H9 (cell line): Measurements from ENCODE around the gene ANKRD53. TPM values are rescaled to one million over a fixed set of nuclear protein-coding genes. Genes with fewer than 3 reads are reported as not detected.

ENCODE experiments used
- DNase-seq: peaks from one replicate; pipeline ENCODE4 v3.0.0-alpha.2; 2017
- H2AFZ ChIP-seq: one replicate; pipeline ENCODE4 v1.6.1; 2013; ENCODE audit warnings: mild to moderate bottlenecking, low read length, control low read depth, moderate library complexity
- H2AK5ac ChIP-seq: 2 replicates; pipeline ENCODE4 v1.6.1; 2013; ENCODE audit warnings: low read length, control low read depth, mixed read lengths; ENCODE audit not compliant: insufficient read length
- H2BK120ac ChIP-seq: one replicate; pipeline ENCODE4 v1.6.1; 2013; ENCODE audit warnings: low read depth, mild to moderate bottlenecking, low read length, control low read depth, inconsistent platforms; ENCODE audit not compliant: poor library complexity, severe bottlenecking
- H2BK12ac ChIP-seq: 2 replicates; pipeline ENCODE4 v1.6.1; 2013; ENCODE audit warnings: low read length, control low read depth, mixed read lengths, low read depth; ENCODE audit not compliant: insufficient read length
- H2BK15ac ChIP-seq: 2 replicates; pipeline ENCODE4 v1.6.1; 2013; ENCODE audit warnings: low read depth, low read length, control low read depth
- H2BK20ac ChIP-seq: one replicate; pipeline ENCODE4 v1.6.1; 2013; ENCODE audit warnings: low read depth, mild to moderate bottlenecking, low read length, control low read depth, inconsistent platforms; ENCODE audit not compliant: poor library complexity, severe bottlenecking
- H2BK5ac ChIP-seq: 2 replicates; pipeline ENCODE4 v1.6.1; 2013; ENCODE audit warnings: low read length, control low read depth, mixed read lengths; ENCODE audit not compliant: insufficient read length
- H3K14ac ChIP-seq: 2 replicates; pipeline ENCODE4 v1.6.1; 2013; ENCODE audit warnings: low read length, control low read depth; ENCODE audit not compliant: insufficient read depth
- H3K18ac ChIP-seq: 2 replicates; pipeline ENCODE4 v1.6.1; 2013; ENCODE audit warnings: low read depth, mild to moderate bottlenecking, mixed read lengths, low read length, control low read depth; ENCODE audit not compliant: insufficient read length
- H3K23ac ChIP-seq: 2 replicates; pipeline ENCODE4 v1.6.1; 2013; ENCODE audit warnings: low read length, control low read depth, mixed read lengths, low read depth; ENCODE audit not compliant: insufficient read length
- H3K23me2 ChIP-seq: 2 replicates; pipeline ENCODE4 v1.6.1; 2013; ENCODE audit warnings: low read depth, mild to moderate bottlenecking, mixed read lengths, low read length, control low read depth; ENCODE audit not compliant: insufficient read length, poor library complexity, severe bottlenecking
- H3K27ac ChIP-seq: 2 replicates; pipeline ENCODE4 v1.5.1; 2013; ENCODE audit warnings: low read length, control low read depth, mixed read lengths, low read depth; ENCODE audit not compliant: insufficient read length
- H3K27me3 ChIP-seq: 2 replicates; pipeline ENCODE4 v1.6.1; 2013; ENCODE audit warnings: low read length, control low read depth, inconsistent platforms; ENCODE audit not compliant: insufficient read depth
- H3K4ac ChIP-seq: 2 replicates; pipeline ENCODE4 v1.6.1; 2013; ENCODE audit warnings: low read depth, mild to moderate bottlenecking, control low read depth, inconsistent platforms, low read length, moderate library complexity
- H3K4me1 ChIP-seq: 2 replicates; pipeline ENCODE4 v1.6.1; 2013; ENCODE audit warnings: low read length, control low read depth, inconsistent platforms; ENCODE audit not compliant: insufficient read depth
- H3K4me2 ChIP-seq: 2 replicates; pipeline ENCODE4 v1.6.1; 2013; ENCODE audit warnings: low read length, control low read depth, mixed read lengths; ENCODE audit not compliant: insufficient read length, insufficient read depth
- H3K56ac ChIP-seq: 2 replicates; pipeline ENCODE4 v1.6.1; 2013; ENCODE audit warnings: low read depth, mild to moderate bottlenecking, mixed read lengths, low read length, control low read depth; ENCODE audit not compliant: insufficient read length
- H3K79me1 ChIP-seq: 2 replicates; pipeline ENCODE4 v1.6.1; 2013; ENCODE audit warnings: low read depth, mild to moderate bottlenecking, moderate library complexity, low read length, control low read depth, inconsistent platforms; ENCODE audit not compliant: insufficient read depth, poor library complexity, severe bottlenecking
- H3K79me2 ChIP-seq: 2 replicates; pipeline ENCODE4 v1.6.1; 2013; ENCODE audit warnings: low read length, control low read depth, inconsistent platforms; ENCODE audit not compliant: insufficient read depth
- H3K9ac ChIP-seq: 2 replicates; pipeline ENCODE4 v1.6.1; 2013; ENCODE audit warnings: low read length, control low read depth, mixed read lengths; ENCODE audit not compliant: insufficient read length; ENCODE audit errors: extremely low read depth
- H3K9me3 ChIP-seq: one replicate; pipeline ENCODE4 v1.6.1; 2013; ENCODE audit warnings: low read depth, low read length, inconsistent platforms; ENCODE audit not compliant: control insufficient read depth
- H3T11ph ChIP-seq: one replicate; pipeline ENCODE4 v1.6.1; 2013; ENCODE audit warnings: mild to moderate bottlenecking, low read length, control low read depth, inconsistent platforms
- H4K20me1 ChIP-seq: one replicate; pipeline ENCODE4 v1.6.1; 2013; ENCODE audit not compliant: control insufficient read depth, insufficient read length, insufficient read depth
- H4K5ac ChIP-seq: 2 replicates; pipeline ENCODE4 v1.6.1; 2013; ENCODE audit warnings: low read depth, mild to moderate bottlenecking, mixed read lengths, low read length, control low read depth; ENCODE audit not compliant: insufficient read length
- H4K8ac ChIP-seq: replicated peaks from 2 replicates; pipeline ENCODE4 v1.6.1; 2013; ENCODE audit warnings: low read length, control low read depth, mixed read lengths, low read depth; ENCODE audit not compliant: insufficient read length
- H4K91ac ChIP-seq: 2 replicates; pipeline ENCODE4 v1.6.1; 2013; ENCODE audit warnings: low read depth, mild to moderate bottlenecking, moderate library complexity, mixed read lengths, low read length, control low read depth; ENCODE audit not compliant: insufficient read length
- H3K27ac Mint-ChIP-seq, 3 experiments: 2 replicates in 2 of 3; 3 replicates in 1 of 3; pipeline ENCODE4 v1.8.0; 2020 to 2021; ENCODE audit warnings: mixed read lengths in 3 of 3, mild to moderate bottlenecking in 1 of 3, moderate library complexity in 1 of 3
- H3K27me3 Mint-ChIP-seq: 2 replicates; pipeline ENCODE4 v1.8.0; 2021; ENCODE audit warnings: low read depth, mild to moderate bottlenecking, moderate library complexity, mixed read lengths
- H3K36me3 Mint-ChIP-seq, 3 experiments: 2 replicates in 2 of 3; 3 replicates in 1 of 3; pipeline ENCODE4 v1.8.0; 2020 to 2021; ENCODE audit warnings: low read depth in 3 of 3, mixed read lengths in 3 of 3; ENCODE audit not compliant: insufficient read depth in 1 of 3
- H3K4me1 Mint-ChIP-seq, 2 experiments: 2 replicates each; pipeline ENCODE4 v1.8.0; 2020; ENCODE audit warnings: mixed read lengths in 2 of 2
- H3K4me3 Mint-ChIP-seq, 2 experiments: 2 replicates in 1 of 2; 3 replicates in 1 of 2; pipeline ENCODE4 v1.8.0; 2020 to 2021; ENCODE audit warnings: mild to moderate bottlenecking in 2 of 2, mixed read lengths in 2 of 2, moderate library complexity in 1 of 2
- H3K9me3 Mint-ChIP-seq, 2 experiments: 2 replicates in 1 of 2; 3 replicates in 1 of 2; pipeline ENCODE4 v1.8.0; 2020; ENCODE audit warnings: mild to moderate bottlenecking in 2 of 2, mixed read lengths in 2 of 2, moderate library complexity in 1 of 2
- WGBS: extraction: QIAGEN DNeasy Blood & Tissue Kit; methylation state at CpG from one replicate; pipeline ENCODE4 v1.1.7; 2013; ENCODE audit warnings: missing lambda C conversion rate, low lambda C conversion rate, mixed read lengths; ENCODE audit not compliant: insufficient read length; ENCODE audit errors: extremely low coverage; 5-methylcytosine and 5-hydroxymethylcytosine counted together
- total RNA-seq: library from RNA; stranded (reverse); gene quantifications from 2 replicates; pipeline ENCODE4 v1.2.1, GENCODE V29; 2021
- TF ChIP-seq, protein P1 (sequence below): fragments of 200-600 bp; sonication (generic); conservative IDR thresholded peaks from 3 replicates; pipeline ENCODE4 v1.8.0; 2021; ENCODE audit warnings: antibody characterized with exemption, mild to moderate bottlenecking

The ANKRD53 gene
- total RNA-seq, 1 experiment from 2014 or later, result 0.28 TPM

GRCh38 chr2:70987386-70987785 is 9.0 kb downstream of the ANKRD53 start:
- H2AFZ ChIP-seq, result no peak overlapping the region
- H3K9me3 Mint-ChIP-seq, result no peaks in the 10 kb centered on the region
- H2AK5ac ChIP-seq, result no peak overlapping the region
- no peak overlapping the region for H2BK15ac ChIP-seq
- no peak overlapping the region for H4K5ac ChIP-seq
- no peak overlapping the region for H2BK5ac ChIP-seq
- no peak overlapping the region for H3T11ph ChIP-seq
- WGBS, result no CpG with 5 or more reads among the region's 1 CpG
- TF ChIP-seq, protein P1, sequence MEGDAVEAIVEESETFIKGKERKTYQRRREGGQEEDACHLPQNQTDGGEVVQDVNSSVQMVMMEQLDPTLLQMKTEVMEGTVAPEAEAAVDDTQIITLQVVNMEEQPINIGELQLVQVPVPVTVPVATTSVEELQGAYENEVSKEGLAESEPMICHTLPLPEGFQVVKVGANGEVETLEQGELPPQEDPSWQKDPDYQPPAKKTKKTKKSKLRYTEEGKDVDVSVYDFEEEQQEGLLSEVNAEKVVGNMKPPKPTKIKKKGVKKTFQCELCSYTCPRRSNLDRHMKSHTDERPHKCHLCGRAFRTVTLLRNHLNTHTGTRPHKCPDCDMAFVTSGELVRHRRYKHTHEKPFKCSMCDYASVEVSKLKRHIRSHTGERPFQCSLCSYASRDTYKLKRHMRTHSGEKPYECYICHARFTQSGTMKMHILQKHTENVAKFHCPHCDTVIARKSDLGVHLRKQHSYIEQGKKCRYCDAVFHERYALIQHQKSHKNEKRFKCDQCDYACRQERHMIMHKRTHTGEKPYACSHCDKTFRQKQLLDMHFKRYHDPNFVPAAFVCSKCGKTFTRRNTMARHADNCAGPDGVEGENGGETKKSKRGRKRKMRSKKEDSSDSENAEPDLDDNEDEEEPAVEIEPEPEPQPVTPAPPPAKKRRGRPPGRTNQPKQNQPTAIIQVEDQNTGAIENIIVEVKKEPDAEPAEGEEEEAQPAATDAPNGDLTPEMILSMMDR, result no peak
- DNase-seq, result peak; percentile 2
- no peak overlapping the region for H3K56ac ChIP-seq
- H3K4me1 ChIP-seq, result no peaks in the 10 kb centered on the region
- no peak overlapping the region for H3K14ac ChIP-seq
- H3K27ac ChIP-seq, result no peak overlapping the region
- H3K4me2 ChIP-seq, result no peak overlapping the region
- H4K20me1 ChIP-seq, result no peaks in the 10 kb centered on the region
- H2BK120ac ChIP-seq, result no peak overlapping the region
- no peaks in the 10 kb centered on the region for H3K9me3 ChIP-seq
- H2BK12ac ChIP-seq, result no peak overlapping the region
- no peak overlapping the region for H4K8ac ChIP-seq
- no peaks in the 10 kb centered on the region for H3K23me2 ChIP-seq
- H4K91ac ChIP-seq, result no peak overlapping the region
- H3K27me3 ChIP-seq, result no peaks in the 10 kb centered on the region
- no peak overlapping the region for H3K23ac ChIP-seq
- no peak overlapping the region for H3K4me3 Mint-ChIP-seq
- H3K27me3 Mint-ChIP-seq, result peaks cover 9% of the 10 kb centered on the region; the same call in 1 of the 2 replicates
- no peak overlapping the region for H3K4ac ChIP-seq
- H3K27ac Mint-ChIP-seq, result no peak overlapping the region
- H3K36me3 Mint-ChIP-seq, result peaks cover 1 to 38% (median 30%) of the 10 kb centered on the region in 3 experiments; a peak in 4 of 7 replicates
- H3K79me1 ChIP-seq, result no peaks in the 10 kb centered on the region
- H3K18ac ChIP-seq, result no peak overlapping the region
- no peak overlapping the region for H3K9ac ChIP-seq
- H3K79me2 ChIP-seq, result no peaks in the 10 kb centered on the region
- no peak overlapping the region for H2BK20ac ChIP-seq
- H3K4me1 Mint-ChIP-seq, result peaks cover 5% of the 10 kb centered on the region in 2 experiments
